A549 (cell line): ENCODE measurements around the gene LRRC4C. TPM values are rescaled to one million over a fixed set of nuclear protein-coding genes. Genes with fewer than 3 reads are reported as not detected.

ENCODE experiments used
- ATAC-seq, 2 experiments: fragments of 200-7000 bp in 1 of 2; fragments of >200 bp in 1 of 2; cut with Nextera tagmentation in 1 of 2; cut with Tn5 transposase in 1 of 2; 3 replicates each; pipeline versions ENCODE4 v1.8.0 to v1.9.1; 2018 to 2020; ENCODE audit warnings: mild to moderate bottlenecking in 1 of 2, moderate library complexity in 1 of 2
- CTCF ChIA-PET: fragments of 300-600 bp; sonication (Branson Sonifier 250); formaldehyde crosslinking; extraction: SDS; loops from one replicate; lab custom pipeline; 2021; ENCODE audit warnings: antibody characterized with exemption, inconsistent platforms; lab: Yijun Ruan, JAX
- POLR2A ChIA-PET: fragments of 350-600 bp; formaldehyde crosslinking; extraction: SDS; loops from one replicate; lab custom pipeline; 2021; ENCODE audit warnings: antibody characterized with exemption, inconsistent platforms; lab: Yijun Ruan, JAX
- DNase-seq, 2 experiments: peaks; one replicate each; pipeline versions ENCODE4 v3.0.0 to v3.0.0-alpha.2; 2011 to 2016; ENCODE audit warnings: low read depth in 1 of 2, low spot score in 1 of 2
- FAIRE-seq: peaks from 2 replicates; lab custom pipeline; 2011; peaks lifted over from hg19 to GRCh38; lab: Jason Lieb, UNC
- H3K27ac ChIP-seq, 2 experiments: fragments of >200 bp; sonication (Bioruptor Twin); formaldehyde crosslinking; 3 replicates each; pipeline ENCODE4 v1.5.1; 2016 to 2017
- H3K4me1 ChIP-seq: fragments of >200 bp; sonication (Bioruptor Twin); formaldehyde crosslinking; 3 replicates; pipeline ENCODE4 v1.6.1; 2016
- H3K4me2 ChIP-seq: fragments of >200 bp; sonication (Bioruptor Twin); formaldehyde crosslinking; 3 replicates; pipeline ENCODE4 v1.6.1; 2016
- H3K4me3 ChIP-seq: fragments of >200 bp; sonication (Bioruptor Twin); formaldehyde crosslinking; 3 replicates; pipeline ENCODE4 v1.5.1; 2016
- H3K9me3 ChIP-seq: fragments of >200 bp; sonication (Bioruptor Twin); formaldehyde crosslinking; 3 replicates; pipeline ENCODE4 v1.6.1; 2016
- BCL3 ChIP-seq: fragments of >200 bp; sonication (Bioruptor Twin); formaldehyde crosslinking; IDR thresholded peaks from 3 replicates; pipeline ENCODE4 v1.6.1; 2016
- CBX2 ChIP-seq: fragments of 200-600 bp; sonication (generic); IDR thresholded peaks from 2 replicates; pipeline ENCODE4 v1.6.1; 2016; ENCODE audit warnings: low read depth, mild to moderate bottlenecking, borderline replicate concordance
- CBX8 ChIP-seq: fragments of 200-600 bp; sonication (generic); IDR thresholded peaks from 2 replicates; pipeline ENCODE4 v1.6.1; 2016
- CHD2 ChIP-seq: fragments of 150-350 bp; IDR thresholded peaks from 2 replicates; pipeline ENCODE4 v1.6.1; 2014; ENCODE audit warnings: low read length; ENCODE audit not compliant: partially characterized antibody
- CHD4 ChIP-seq: fragments of 200-600 bp; sonication (generic); IDR thresholded peaks from 2 replicates; pipeline ENCODE4 v1.6.1; 2016; ENCODE audit warnings: antibody characterized with exemption, mild to moderate bottlenecking, borderline replicate concordance
- E2F6 ChIP-seq: IDR thresholded peaks from 2 replicates; pipeline ENCODE4 v1.6.1; 2012; ENCODE audit warnings: low read depth, borderline replicate concordance
- ELK1 ChIP-seq: fragments of 150-350 bp; IDR thresholded peaks from 2 replicates; pipeline ENCODE4 v1.6.1; 2014; ENCODE audit warnings: low read depth, mild to moderate bottlenecking, low read length
- EP300 ChIP-seq, 2 experiments: fragments of >200 bp; sonication (Bioruptor Twin); formaldehyde crosslinking; IDR thresholded peaks; 2 replicates in 1 of 2; 3 replicates in 1 of 2; pipeline ENCODE4 v1.6.1; 2016 to 2017
- ESRRA ChIP-seq: fragments of 150-350 bp; IDR thresholded peaks from 2 replicates; pipeline ENCODE4 v1.6.1; 2014; ENCODE audit warnings: mild to moderate bottlenecking, low read length, borderline replicate concordance
- GATA3 ChIP-seq: IDR thresholded peaks from 2 replicates; pipeline ENCODE4 v1.6.1; 2012; ENCODE audit warnings: borderline replicate concordance
- HMGXB4 ChIP-seq: fragments of 250-450 bp; sonication (Bioruptor Pico); IDR thresholded peaks from 2 replicates; pipeline ENCODE4 v1.5.0; 2021; ENCODE audit warnings: mild to moderate bottlenecking, moderate library complexity, borderline replicate concordance
- HOXA7 ChIP-seq: fragments of 250-450 bp; sonication (Bioruptor Pico); IDR thresholded peaks from 2 replicates; pipeline ENCODE4 v1.5.0; 2020; ENCODE audit warnings: mild to moderate bottlenecking, moderate library complexity
- JUN ChIP-seq, 2 experiments: fragments of >200 bp; sonication (Bioruptor Twin); formaldehyde crosslinking; IDR thresholded peaks; 2 replicates in 1 of 2; 3 replicates in 1 of 2; pipeline ENCODE4 v1.6.1; 2016 to 2017
- JUNB ChIP-seq: fragments of >200 bp; sonication (Bioruptor Twin); formaldehyde crosslinking; IDR thresholded peaks from 2 replicates; pipeline ENCODE4 v1.6.1; 2016
- KDM1A ChIP-seq: fragments of 200-600 bp; sonication (generic); IDR thresholded peaks from 2 replicates; pipeline ENCODE4 v1.6.1; 2016; ENCODE audit warnings: low read depth, mild to moderate bottlenecking
- MAFK ChIP-seq: fragments of 450-650 bp; IDR thresholded peaks from 2 replicates; pipeline ENCODE4 v1.6.1; 2014; ENCODE audit not compliant: partially characterized antibody
- NFE2L2 ChIP-seq: fragments of 150-350 bp; conservative IDR thresholded peaks from 2 replicates; pipeline ENCODE4 v1.6.1; 2014; ENCODE audit warnings: low read length
- NR3C1 ChIP-seq: fragments of >200 bp; sonication (Bioruptor Twin); formaldehyde crosslinking; IDR thresholded peaks from 3 replicates; pipeline ENCODE4 v1.6.1; 2017
- POLR2A ChIP-seq: IDR thresholded peaks from 2 replicates; pipeline ENCODE4 v1.6.1; 2012; ENCODE audit warnings: mild to moderate bottlenecking, low read length
- POLR2AphosphoS2 ChIP-seq: conservative IDR thresholded peaks from 2 replicates; pipeline ENCODE4 v1.6.1; 2012; ENCODE audit warnings: low read length, improper control_type of control experiment, inconsistent platforms
- RAD21 ChIP-seq, 2 experiments: fragments of >200 bp in 1 of 2; sonication (Bioruptor Twin) in 1 of 2; formaldehyde crosslinking in 1 of 2; IDR thresholded peaks in 1 of 2; conservative IDR thresholded peaks in 1 of 2; 2 replicates in 1 of 2; 3 replicates in 1 of 2; pipeline ENCODE4 v1.6.1; 2012 to 2018; ENCODE audit warnings: inconsistent platforms in 1 of 2
- RARB ChIP-seq: fragments of 250-450 bp; sonication (Bioruptor Pico); IDR thresholded peaks from 2 replicates; pipeline ENCODE4 v1.8.0; 2021; ENCODE audit warnings: mild to moderate bottlenecking, moderate library complexity
- RCOR1 ChIP-seq: fragments of 150-350 bp; IDR thresholded peaks from 2 replicates; pipeline ENCODE4 v1.6.1; 2014; ENCODE audit warnings: antibody characterized with exemption, low read length, low read depth
- REST ChIP-seq: fragments of 200-600 bp; sonication (generic); IDR thresholded peaks from 2 replicates; pipeline ENCODE4 v1.6.1; 2016; ENCODE audit warnings: antibody characterized with exemption, mild to moderate bottlenecking, moderate library complexity
- RFX5 ChIP-seq: fragments of 450-650 bp; IDR thresholded peaks from 2 replicates; pipeline ENCODE4 v1.7.1; 2014; ENCODE audit warnings: antibody characterized with exemption, mild to moderate bottlenecking, moderate library complexity
- SMC3 ChIP-seq: fragments of >200 bp; sonication (Bioruptor Twin); formaldehyde crosslinking; IDR thresholded peaks from 3 replicates; pipeline ENCODE4 v1.6.1; 2018; ENCODE audit warnings: inconsistent platforms
- SREBF2 ChIP-seq: fragments of 450-650 bp; IDR thresholded peaks from 2 replicates; pipeline ENCODE4 v1.6.1; 2014; ENCODE audit warnings: mild to moderate bottlenecking, moderate library complexity
- TP53 ChIP-seq: fragments of 250-450 bp; sonication (Bioruptor Pico); IDR thresholded peaks from 2 replicates; pipeline ENCODE4 v1.5.0; 2021; ENCODE audit warnings: mild to moderate bottlenecking, moderate library complexity
- WGBS: methylation state at CpG from one replicate; pipeline ENCODE4 v1.1.6; 2017; ENCODE audit errors: missing lambda C conversion rate; 5-methylcytosine and 5-hydroxymethylcytosine counted together
- polyA plus RNA-seq, 4 experiments: library from polyadenylated mRNA; depleted of rRNA in 3 of 4; stranded (reverse); fragments of >200 nt; fragmentation: RNase III in 1 of 4; extraction: RNeasy Plus Mini Kit Qiagen cat#74134 plus additional on column Dnase treatment in 1 of 4; gene quantifications; 2 replicates in 3 of 4; 3 replicates in 1 of 4; pipeline ENCODE4 v1.2.3, GENCODE V29; 2011 to 2017

Gene LRRC4C
- polyA plus RNA-seq, 2 of the 4 experiments (the other 2 are of a cell fraction) = not detected

- TF ChIP-seq KDM1A = no peak
- TF ChIP-seq BCL3 = no peak
- no peak for TF ChIP-seq SMC3
- no peak for TF ChIP-seq CBX2
Measured at GRCh38 chr11:41121600-41121999, 337.9 kb downstream of the LRRC4C start (continued).

- Histone ChIP-seq H3K4me3 (no peak overlapping the region), H3K4me2 (no peak overlapping the region), H3K9me3 (no peaks in the 10 kb centered on the region), H3K4me1 (no peaks in the 10 kb centered on the region), H3K27ac (no peak overlapping the region)
- TF ChIP-seq ELK1 (no peak), CHD4 (no peak), CBX8 (no peak), RCOR1 (no peak), HMGXB4 (CRISPR knock-in tag) (no peak), MAFK (no peak), RARB (no peak), NFE2L2 (no peak), HOXA7 (CRISPR knock-in tag) (no peak), NR3C1 (no peak), RAD21 (conservative IDR thresholded peaks at IDR 0.05 in 1 of 2, IDR thresholded peaks at IDR 0.05 in 1 of 2) (no peak), JUNB (no peak), KDM1A (no peak), JUN (IDR thresholded peaks at IDR 0.05) (no peak)
- no peak for DNase-seq
- WGBS = 3% methylated on average over 2 of the region's 2 CpGs
- ChIA-PET POLR2A (no interaction called here), CTCF (no interaction called here)
- ATAC-seq = no peak
- no peak for FAIRE-seq
Measured at GRCh38 chr11:41119484-41119883, 340.0 kb downstream of the LRRC4C start.

- ATAC-seq (no peak), FAIRE-seq (no peak), DNase-seq (no peak)
- ChIA-PET POLR2A (no interaction called here), CTCF (no interaction called here)
- H3K9me3 ChIP-seq = no peaks in the 10 kb centered on the region
- H3K27ac ChIP-seq = no peak overlapping the region
- 0% methylated on average over 2 of the region's 2 CpGs for WGBS
- no peaks in the 10 kb centered on the region for H3K4me1 ChIP-seq
- no peak overlapping the region for H3K4me2 ChIP-seq
- no peak overlapping the region for H3K4me3 ChIP-seq
- TF ChIP-seq SREBF2 = no peak
- no peak for TF ChIP-seq POLR2AphosphoS2
- no peak for TF ChIP-seq E2F6
- TF ChIP-seq ESRRA = no peak
- TF ChIP-seq POLR2A = no peak
- no peak for TF ChIP-seq GATA3
- TF ChIP-seq CHD2 = no peak
- TF ChIP-seq CHD4 = no peak
- TF ChIP-seq SMC3 = no peak
- no peak for TF ChIP-seq RFX5
- TF ChIP-seq MAFK = no peak
- no peak for TF ChIP-seq EP300 (IDR thresholded peaks at IDR 0.05)
- no peak for TF ChIP-seq TP53 (CRISPR knock-in tag)
- no peak for TF ChIP-seq REST
- no peak for TF ChIP-seq KDM1A
Measured at GRCh38 chr11:41118521-41118920, 340.9 kb downstream of the LRRC4C start.
